RWPE2 (cell line): ENCODE results near the gene MYO1E.

Source experiments
- ATAC-seq: fragments of 200-7000 bp; cut with Tn5 transposase; 3 replicates; pipeline ENCODE4 v1.9.1; 2021; ENCODE audit warnings: low read depth
- DNase-seq: peaks from one replicate; pipeline ENCODE4 v3.0.0-alpha.2; 2020; ENCODE audit warnings: low spot score
- H3K27ac ChIP-seq: fragments of 450-650 bp; 2 replicates; pipeline ENCODE4 v1.5.1; 2017; ENCODE audit warnings: mild to moderate bottlenecking; ENCODE audit not compliant: poor library complexity, severe bottlenecking
- H3K27me3 ChIP-seq: fragments of 250-450 bp; sonication (Bioruptor Pico); 2 replicates; pipeline ENCODE4 v1.5.1; 2021; ENCODE audit warnings: mild to moderate bottlenecking, moderate library complexity; ENCODE audit not compliant: insufficient read depth, poor library complexity, severe bottlenecking
- H3K36me3 ChIP-seq: fragments of 250-450 bp; sonication (Bioruptor Pico); 2 replicates; pipeline ENCODE4 v1.5.1; 2020; ENCODE audit warnings: low read depth, mild to moderate bottlenecking, moderate library complexity
- H3K4me1 ChIP-seq: fragments of 250-450 bp; sonication (Bioruptor Pico); 2 replicates; pipeline ENCODE4 v1.5.1; 2021; ENCODE audit warnings: mild to moderate bottlenecking, moderate library complexity; ENCODE audit not compliant: insufficient read depth, poor library complexity, severe bottlenecking
- H3K4me3 ChIP-seq: fragments of 250-450 bp; sonication (Bioruptor Pico); 2 replicates; pipeline ENCODE4 v1.5.1; 2021; ENCODE audit warnings: mild to moderate bottlenecking, moderate library complexity; ENCODE audit not compliant: severe bottlenecking
- H3K9me3 ChIP-seq: fragments of 250-450 bp; sonication (Bioruptor Pico); 2 replicates; pipeline ENCODE4 v1.5.1; 2021; ENCODE audit warnings: mild to moderate bottlenecking, moderate library complexity; ENCODE audit not compliant: severe bottlenecking
- CTCF ChIP-seq: fragments of 450-650 bp; IDR thresholded peaks from one replicate; pipeline ENCODE4 v1.5.1; 2017; ENCODE audit warnings: mild to moderate bottlenecking, moderate library complexity; ENCODE audit not compliant: poor library complexity, severe bottlenecking

The MYO1E gene

GRCh38 chr15:59208613-59209249 is 163.9 kb downstream of the MYO1E start:
- Histone ChIP-seq H3K27me3 (no peaks in the 10 kb centered on the region), H3K36me3 (peaks cover 94% of the 10 kb centered on the region), H3K4me3 (no peak overlapping the region), H3K9me3 (no peaks in the 10 kb centered on the region), H3K27ac (no peak overlapping the region), H3K4me1 (no peaks in the 10 kb centered on the region)
- ATAC-seq (no peak; the same call in 1 of the 3 replicates), DNase-seq (no peak)
- TF ChIP-seq CTCF, result no peak

GRCh38 chr15:59206623-59207183 is 166.0 kb downstream of the MYO1E start, which contains the start of gene LDHAL6B:
Gene LDHAL6B, plus strand, starts transcription at chr15:59206843. Its CDS starts 98 bp downstream, at chr15:59206941.
- DNase-seq (peak; percentile 66), ATAC-seq (no peak)

GRCh38 chr15:59205839-59206622 is 166.6 kb downstream of the MYO1E start:
- peaks cover 97% of the 10 kb centered on the region for H3K36me3 ChIP-seq

More at GRCh38 chr15:59206623-59207183, 166.0 kb downstream of the MYO1E start, which contains the start of gene LDHAL6B:
- H3K4me1 ChIP-seq, result no peaks in the 10 kb centered on the region
- H3K27me3 ChIP-seq, result no peaks in the 10 kb centered on the region
- no peak within 1 kb of the TSS for H3K27ac ChIP-seq
- no peak within 1 kb of the TSS for H3K4me3 ChIP-seq
- no peak for TF ChIP-seq CTCF
- H3K36me3 ChIP-seq, result peaks cover 97% of the 10 kb centered on the region
- H3K9me3 ChIP-seq, result no peaks in the 10 kb centered on the region

GRCh38 chr15:59203657-59204056 is 169.0 kb downstream of the MYO1E start:
- Histone ChIP-seq H3K4me3 (no peak overlapping the region), H3K9me3 (no peaks in the 10 kb centered on the region), H3K4me1 (peaks cover 14% of the 10 kb centered on the region), H3K27me3 (no peaks in the 10 kb centered on the region), H3K36me3 (peaks cover 99% of the 10 kb centered on the region), H3K27ac (no peak overlapping the region)
- no peak for ATAC-seq
- no peak for DNase-seq
- TF ChIP-seq CTCF, result no peak

More at GRCh38 chr15:59205839-59206622, 166.6 kb downstream of the MYO1E start:
- ATAC-seq (no peak), DNase-seq (peak; percentile 52)
- Histone ChIP-seq H3K27me3 (no peaks in the 10 kb centered on the region), H3K27ac (no peak overlapping the region), H3K9me3 (no peaks in the 10 kb centered on the region), H3K4me1 (peaks cover under 1% of the 10 kb centered on the region), H3K4me3 (no peak overlapping the region)
- TF ChIP-seq CTCF, result no peak
